Measurements from ENCODE around the gene MRPL54.
A peak's percentile ranks its signal among the peaks of the same experiment; 100 is the strongest.
"Not testable (repeated sequence)": the region's sequence is repeated elsewhere in the genome, so short reads cannot be mapped to it uniquely, and the experiment has no call there.

Gene MRPL54

GRCh38 chr19:3743486-3743885 is 19.0 kb upstream of the MRPL54 start:
- no peak for DNase-seq (ENCODE audit: low spot score)

- no peak for DNase-seq (ENCODE audit: low spot score)
These were observed 17.0 kb upstream of the MRPL54 start for GRCh38 chr19:3745363-3746045.

GRCh38 chr19:3746371-3747056 is 16.0 kb upstream of the MRPL54 start:
- no peak for DNase-seq (ENCODE audit: low spot score)

GRCh38 chr19:3748965-3749364 is 13.5 kb upstream of the MRPL54 start:
- DNase-seq (ENCODE audit: low spot score) = no peak

GRCh38 chr19:3750211-3750610 is 12.3 kb upstream of the MRPL54 start:
- DNase-seq (ENCODE audit: low spot score) = no peak

GRCh38 chr19:3751236-3751635 is 11.2 kb upstream of the MRPL54 start:
- no peak for DNase-seq (ENCODE audit: low spot score)

- no peak for DNase-seq (ENCODE audit: low spot score)
These were observed 10.0 kb upstream of the MRPL54 start for GRCh38 chr19:3752492-3752891.

GRCh38 chr19:3753631-3754410 is 8.7 kb upstream of the MRPL54 start:
- no peak for DNase-seq (ENCODE audit: low spot score)

- DNase-seq (ENCODE audit: low spot score) = not testable (repeated sequence)
These were observed 4.8 kb upstream of the MRPL54 start for GRCh38 chr19:3757705-3758104.

GRCh38 chr19:3758297-3758696 is 4.2 kb upstream of the MRPL54 start:
- not testable (repeated sequence) for DNase-seq (ENCODE audit: low spot score)

- DNase-seq (ENCODE audit: low spot score) = no peak
These were observed 2.8 kb upstream of the MRPL54 start for GRCh38 chr19:3759482-3760254.

GRCh38 chr19:3760871-3761361 is 1.6 kb upstream of the MRPL54 start:
- no peak for DNase-seq (ENCODE audit: low spot score)

- DNase-seq (ENCODE audit: low spot score) = peak; percentile 90
These were observed 926 bp upstream of the MRPL54 start, which contains the start of gene APBA3 for GRCh38 chr19:3761382-3762129. TSS of gene APBA3 (minus strand) at chr19:3761692. CDS start at chr19:3760264, 1,428 bp downstream.

- DNase-seq (ENCODE audit: low spot score) = peak; percentile 12
These were observed 380 bp upstream of the MRPL54 start for GRCh38 chr19:3762130-3762473.

GRCh38 chr19:3765121-3765520 is 2.6 kb downstream of the MRPL54 start:
- DNase-seq (ENCODE audit: low spot score) = peak; percentile 51

GRCh38 chr19:3765757-3766156 is 3.3 kb downstream of the MRPL54 start:
- not testable (repeated sequence) for DNase-seq (ENCODE audit: low spot score)

GRCh38 chr19:3766520-3766919 is 4.0 kb downstream of the MRPL54 start:
- no peak for DNase-seq (ENCODE audit: low spot score)

GRCh38 chr19:3767050-3767449 is 4.6 kb downstream of the MRPL54 start:
- no peak for DNase-seq (ENCODE audit: low spot score)

GRCh38 chr19:3768015-3768747 is 5.7 kb downstream of the MRPL54 start:
- peak; percentile 21 for DNase-seq (ENCODE audit: low spot score)

GRCh38 chr19:3768748-3769099 is 6.2 kb downstream of the MRPL54 start:
- no peak for DNase-seq (ENCODE audit: low spot score)

GRCh38 chr19:3769494-3769893 is 7.0 kb downstream of the MRPL54 start:
- no peak for DNase-seq (ENCODE audit: low spot score)

All from kidney capillary endothelial cell (primary cell).